Epidermal melanocyte (primary cell): ENCODE results near the gene LRRC75B.
"Not testable (repeated sequence)": the region's sequence is repeated elsewhere in the genome, so short reads cannot be mapped to it uniquely, and the experiment has no call there.

Source experiments
- DNase-seq: peaks from one replicate; pipeline ENCODE4 v3.0.0; 2011; ENCODE audit warnings: low spot score; ENCODE audit not compliant: insufficient read length

Gene LRRC75B, protein sequence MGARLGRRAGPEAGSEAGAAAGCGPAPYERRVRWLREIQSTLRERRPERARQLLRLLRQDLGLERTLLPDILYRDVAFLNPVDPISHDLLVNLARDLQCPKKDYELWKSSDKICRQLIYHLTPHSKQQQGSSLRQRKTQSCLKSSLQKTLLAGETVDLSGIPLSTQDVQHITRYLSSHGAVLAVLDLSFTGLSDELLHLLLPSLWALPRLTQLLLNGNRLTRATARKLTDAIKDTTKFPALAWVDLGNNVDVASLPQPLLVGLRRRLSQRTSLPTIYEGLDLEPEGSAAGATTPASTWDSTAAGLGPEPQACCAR

DNA sequence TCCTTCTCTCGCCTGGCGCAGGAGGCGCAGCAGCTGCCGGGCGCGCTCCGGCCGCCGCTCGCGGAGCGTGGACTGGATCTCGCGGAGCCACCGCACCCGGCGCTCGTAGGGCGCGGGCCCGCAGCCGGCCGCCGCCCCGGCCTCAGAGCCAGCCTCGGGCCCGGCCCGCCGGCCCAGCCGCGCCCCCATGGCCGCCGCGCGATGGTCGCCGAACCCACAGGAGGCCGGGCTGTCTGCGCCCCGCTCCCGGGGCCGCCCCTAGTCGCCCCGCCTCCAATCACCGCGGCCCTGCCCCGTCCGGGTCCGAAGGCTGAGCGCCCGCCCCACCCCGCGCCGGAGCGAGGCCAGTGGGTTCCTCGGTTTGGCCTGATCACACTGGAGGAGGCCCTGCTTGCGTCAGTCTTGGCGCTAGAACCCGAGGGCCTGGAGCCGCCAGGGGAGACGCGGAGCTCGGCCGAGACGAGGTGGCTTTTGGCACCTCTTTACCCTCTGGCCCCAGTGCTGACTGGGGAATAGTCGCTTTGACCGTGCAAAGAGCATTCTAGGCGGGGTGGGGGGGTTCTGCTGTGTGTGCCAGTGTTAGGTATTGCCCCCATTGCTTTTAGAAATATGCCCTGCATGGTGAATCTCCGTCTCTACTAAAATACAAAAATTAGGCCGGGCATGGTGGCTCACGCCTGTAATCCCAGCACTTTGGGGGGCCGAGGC, at the start of gene LRRC75B:
Gene LRRC75B, minus strand, starts transcription at position 223 of the 708 bp plus-strand sequence. Its CDS starts 34 bp downstream, at position 189.
- DNase-seq: peak; percentile 80

DNA sequence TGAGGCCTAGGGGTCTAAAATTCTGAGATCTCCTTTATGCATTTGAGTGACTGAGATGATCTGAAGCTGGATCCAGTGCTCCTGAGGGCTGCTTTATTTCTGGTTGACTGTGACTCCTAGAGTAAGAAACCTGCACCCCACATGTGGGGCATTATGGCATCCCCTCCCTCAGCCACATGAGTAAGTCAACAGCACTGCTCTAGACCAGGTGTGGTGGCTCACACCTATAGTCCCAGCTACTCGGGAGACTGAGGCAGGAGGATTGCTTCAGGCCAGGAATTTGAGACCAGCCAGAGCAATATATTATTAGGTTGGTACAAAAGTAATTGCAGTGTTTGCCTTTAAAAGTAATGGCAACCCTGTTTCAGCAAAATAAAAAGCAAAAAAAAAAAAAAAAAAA, 49.4 kb upstream of the LRRC75B start:
- not testable (repeated sequence) for DNase-seq

DNA sequence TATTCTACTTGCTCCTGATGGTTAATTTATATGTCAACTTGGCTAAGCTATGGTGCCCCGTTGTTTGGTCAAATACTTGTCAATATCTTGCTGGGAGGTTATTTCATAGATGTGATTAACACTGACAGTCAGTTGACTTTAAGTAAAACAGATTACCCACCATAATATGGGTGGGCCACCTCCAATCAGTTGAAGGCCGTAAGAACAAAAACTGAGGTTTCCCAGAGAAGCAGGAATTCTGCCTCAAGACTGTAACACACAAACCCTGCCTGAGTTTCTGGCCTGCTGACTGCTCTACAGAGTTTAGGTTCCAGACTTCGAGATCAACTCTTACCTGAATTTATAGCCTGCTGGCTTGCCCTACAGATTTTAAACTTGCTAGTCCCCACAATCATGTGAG, 43.6 kb upstream of the LRRC75B start:
- DNase-seq: not testable (repeated sequence)

DNA sequence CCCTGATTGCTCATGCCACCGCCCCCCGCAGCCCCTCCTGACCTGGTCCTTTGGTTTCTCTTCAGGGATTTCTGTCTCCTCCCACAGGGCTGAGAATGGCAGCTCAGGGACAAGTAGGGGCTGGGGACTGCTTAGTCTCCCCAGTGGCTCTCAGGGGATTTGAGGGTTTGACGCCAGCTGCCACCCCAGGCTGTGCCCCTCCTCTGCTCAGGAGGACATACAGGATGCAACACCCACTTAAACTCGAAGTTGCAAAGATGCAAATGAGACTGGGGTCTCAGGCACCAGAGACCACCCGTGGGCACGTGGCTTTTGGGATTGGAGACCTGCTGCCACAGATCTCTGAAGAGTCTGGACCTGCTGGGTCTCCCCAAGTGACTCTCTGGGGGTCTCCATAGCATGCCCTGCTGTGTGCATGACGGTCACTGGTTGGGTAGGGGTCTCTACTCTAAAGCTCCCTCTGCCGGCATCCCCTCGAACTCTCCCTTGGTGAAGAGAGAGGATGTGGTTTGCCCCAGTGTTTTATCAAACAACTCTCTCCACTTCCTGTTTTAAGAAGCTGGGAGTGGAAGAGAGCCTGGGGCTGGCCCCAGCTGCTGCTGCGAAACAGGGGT, 42.0 kb upstream of the LRRC75B start:
- not testable (repeated sequence) for DNase-seq

DNA sequence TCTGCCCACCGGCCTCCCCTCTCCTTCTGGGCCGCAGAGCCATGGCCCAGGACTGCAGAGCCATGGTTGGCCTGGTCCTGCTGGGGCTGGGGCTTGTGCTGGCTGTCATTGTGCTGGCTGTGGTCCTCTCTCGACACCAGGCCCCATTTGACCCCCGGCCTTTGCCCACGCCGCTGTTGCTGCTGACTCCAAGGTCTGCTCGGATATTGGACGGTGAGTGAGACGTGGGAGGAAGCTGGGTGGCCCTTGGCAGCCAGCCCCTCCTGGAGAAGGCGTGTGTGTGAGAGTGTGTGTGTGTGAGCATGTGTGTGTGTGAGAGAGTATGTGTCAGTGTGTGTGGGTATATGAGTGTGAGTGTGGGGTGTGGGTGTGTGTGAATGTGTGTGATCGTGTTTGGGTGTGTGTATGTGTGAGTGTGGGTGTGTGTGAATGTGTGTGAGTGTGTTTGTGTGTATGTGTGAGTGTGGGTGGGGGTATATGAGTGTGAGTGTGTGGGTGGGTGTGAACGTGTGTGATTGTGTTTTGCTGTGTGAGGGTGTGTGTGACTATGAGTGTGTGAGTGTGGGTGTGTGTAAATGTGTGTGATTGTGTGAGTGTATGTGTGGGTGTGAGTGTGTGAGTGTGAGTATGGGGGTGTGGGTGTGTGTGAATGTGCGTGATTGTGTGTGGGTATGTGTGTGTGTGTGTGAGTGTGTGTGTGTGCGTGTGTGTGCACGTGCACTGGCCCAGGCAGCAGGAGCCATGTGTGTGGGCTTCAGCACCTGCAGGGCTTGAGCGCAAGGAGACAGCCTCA, 40.6 kb upstream of the LRRC75B start:
- DNase-seq: not testable (repeated sequence)

DNA sequence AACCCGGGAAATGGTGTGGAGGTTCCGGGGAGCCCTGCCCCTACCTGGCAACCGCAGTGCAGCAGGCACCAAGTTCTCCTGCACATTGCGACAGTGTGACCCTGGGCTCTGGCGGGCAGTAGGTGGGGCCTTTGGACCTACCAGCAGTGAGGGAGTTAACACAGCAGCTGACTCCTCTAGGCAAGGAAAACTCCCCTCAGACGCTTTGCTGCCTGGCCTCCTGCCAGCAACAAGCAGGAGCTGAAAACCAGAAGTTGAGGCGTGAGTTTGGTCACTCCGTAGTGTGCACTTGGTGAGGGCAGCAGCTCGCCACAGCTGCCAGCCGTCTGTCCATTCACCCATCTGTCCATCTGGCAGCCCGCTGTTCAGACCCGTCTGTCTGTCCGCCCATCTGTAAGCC, 39.8 kb upstream of the LRRC75B start:
- DNase-seq: not testable (repeated sequence)

DNA sequence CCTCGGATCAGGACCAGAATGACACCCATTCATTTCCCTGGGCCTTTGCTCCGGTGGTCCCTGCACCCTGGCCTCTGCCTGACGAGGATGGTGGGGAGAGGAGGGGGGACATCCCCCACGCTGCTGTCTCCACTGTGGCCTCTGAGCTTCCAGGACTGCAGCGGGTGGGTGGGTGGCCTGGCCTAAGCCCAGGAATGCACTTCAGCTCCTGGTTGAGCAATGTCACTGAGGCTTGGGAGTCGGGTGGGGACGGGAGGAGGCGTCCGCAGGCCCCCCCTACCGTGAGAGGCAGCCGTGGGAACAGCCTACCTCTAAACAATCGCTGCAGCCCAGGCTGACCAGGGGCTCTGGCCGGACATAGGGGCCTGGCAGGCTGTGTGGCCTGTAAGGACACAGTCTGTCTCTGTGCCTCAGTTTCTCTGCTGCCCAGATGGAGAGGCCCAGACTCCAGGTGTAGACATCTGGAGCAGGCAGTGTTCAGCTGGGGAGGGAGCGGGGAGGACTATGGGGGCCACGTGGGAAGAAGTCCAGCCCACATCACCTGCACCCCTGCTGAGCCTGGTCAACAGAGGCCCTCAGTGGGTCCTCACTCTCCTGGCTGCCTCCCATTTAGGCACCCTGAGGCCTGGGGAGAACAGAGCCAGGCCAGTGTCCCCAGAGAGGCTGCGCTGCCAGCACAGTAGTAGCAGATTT, 38.7 kb upstream of the LRRC75B start:
- not testable (repeated sequence) for DNase-seq

DNA sequence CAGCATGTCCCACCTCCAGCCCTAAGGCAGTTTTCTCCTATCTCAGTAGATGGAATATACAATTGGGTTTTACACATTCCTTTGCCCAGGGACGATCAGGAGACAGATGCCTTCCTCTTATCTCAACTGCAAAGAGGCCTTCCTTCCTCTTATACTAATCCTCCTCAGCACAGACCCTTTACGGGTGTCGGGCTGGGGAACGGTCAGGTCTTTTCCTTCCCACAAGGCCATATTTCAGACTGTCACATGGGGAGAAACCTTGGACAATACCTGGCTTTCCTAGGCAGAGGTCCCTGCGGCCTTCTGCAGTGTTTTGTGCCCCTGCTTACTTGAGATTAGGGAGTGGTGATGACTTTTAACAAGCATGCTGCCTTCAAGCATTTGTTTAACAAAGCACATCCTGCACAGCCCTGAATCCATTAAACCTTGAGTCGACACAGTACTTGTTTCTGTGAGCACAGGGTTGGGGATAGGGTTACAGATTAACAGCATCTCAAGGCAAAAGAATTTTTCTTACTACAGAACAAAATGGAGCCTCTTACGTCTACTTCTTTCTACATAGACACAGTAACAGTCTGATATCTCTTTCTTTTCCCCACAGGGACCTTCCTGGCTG, 38.0 kb upstream of the LRRC75B start:
- DNase-seq: not testable (repeated sequence)

DNA sequence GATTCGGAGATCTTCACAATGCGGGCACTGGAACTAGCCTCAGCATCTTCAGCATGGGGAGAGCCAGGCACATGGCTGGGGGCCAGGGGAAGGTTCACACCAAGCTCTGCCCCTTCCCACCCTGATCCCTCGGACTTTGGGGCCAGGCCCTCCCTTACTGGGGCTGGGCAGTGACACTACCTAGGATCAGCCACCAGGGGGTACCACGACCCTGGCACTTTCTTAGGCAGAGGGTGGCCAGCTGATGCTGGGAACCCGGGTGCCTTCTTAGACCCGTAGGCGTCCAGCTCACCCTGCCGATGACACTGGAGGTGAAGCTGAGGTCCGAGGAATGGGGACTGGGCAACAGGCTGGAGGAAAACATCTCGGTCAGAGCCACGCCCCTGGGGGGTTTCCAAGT, 36.2 kb upstream of the LRRC75B start:
- DNase-seq: not testable (repeated sequence)

DNA sequence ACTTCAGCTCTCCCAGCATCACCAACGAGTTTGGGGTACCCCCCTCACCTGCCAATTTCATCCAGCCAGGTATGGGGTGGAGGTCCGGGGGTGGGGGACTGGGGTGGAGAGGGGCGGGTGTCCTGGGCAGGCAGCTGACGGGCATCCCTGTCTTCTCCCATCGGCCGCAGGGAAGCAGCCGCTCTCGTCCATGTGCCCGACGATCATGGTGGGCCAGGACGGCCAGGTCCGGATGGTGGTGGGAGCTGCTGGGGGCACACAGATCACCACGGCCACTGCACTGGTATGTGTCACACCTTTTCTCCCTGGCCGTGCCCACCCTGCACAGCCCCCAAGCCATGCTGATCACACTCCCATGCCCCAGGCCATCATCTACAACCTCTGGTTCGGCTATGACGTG, 35.0 kb upstream of the LRRC75B start:
- not testable (repeated sequence) for DNase-seq

DNA sequence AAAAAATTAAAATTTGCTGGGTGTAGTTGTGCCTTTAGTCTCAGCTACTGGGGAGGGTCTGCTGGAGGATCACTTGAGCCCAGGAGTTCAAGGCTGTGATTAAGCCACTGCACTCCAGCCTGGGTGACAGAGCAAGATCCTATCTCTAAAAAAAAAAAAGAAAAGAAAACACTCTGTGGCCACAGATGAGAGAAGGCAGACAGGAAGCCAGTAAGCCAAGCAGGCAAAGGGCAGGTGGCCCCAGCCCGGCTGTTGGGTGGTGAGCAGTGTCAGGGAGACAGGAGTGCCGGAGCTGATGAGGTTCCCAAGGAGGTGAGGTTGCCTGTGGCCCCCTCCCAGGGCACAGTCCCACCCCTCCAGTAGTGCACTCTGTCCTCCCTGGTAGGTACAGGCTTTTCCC, 29.7 kb upstream of the LRRC75B start:
- not testable (repeated sequence) for DNase-seq

DNA sequence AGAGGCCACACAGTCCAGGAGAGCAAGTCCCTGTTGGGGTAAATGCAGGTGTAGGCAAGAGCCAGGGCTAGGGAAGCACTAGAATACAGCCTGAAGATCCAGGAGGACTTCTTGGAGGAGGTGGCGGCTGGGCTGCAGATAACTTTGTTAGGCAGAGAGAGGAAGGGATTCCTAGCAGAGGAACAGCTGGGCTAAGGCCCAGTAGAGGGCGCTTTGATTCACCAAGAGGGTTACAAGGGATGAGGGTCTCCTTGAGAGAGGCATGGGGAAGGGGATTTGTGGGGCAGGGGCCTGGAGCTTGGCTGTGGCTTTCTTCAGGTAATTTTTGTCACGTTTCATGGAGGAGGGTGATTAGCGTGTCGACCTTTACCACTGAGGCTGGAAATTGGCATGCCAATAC, 28.4 kb upstream of the LRRC75B start:
- not testable (repeated sequence) for DNase-seq

DNA sequence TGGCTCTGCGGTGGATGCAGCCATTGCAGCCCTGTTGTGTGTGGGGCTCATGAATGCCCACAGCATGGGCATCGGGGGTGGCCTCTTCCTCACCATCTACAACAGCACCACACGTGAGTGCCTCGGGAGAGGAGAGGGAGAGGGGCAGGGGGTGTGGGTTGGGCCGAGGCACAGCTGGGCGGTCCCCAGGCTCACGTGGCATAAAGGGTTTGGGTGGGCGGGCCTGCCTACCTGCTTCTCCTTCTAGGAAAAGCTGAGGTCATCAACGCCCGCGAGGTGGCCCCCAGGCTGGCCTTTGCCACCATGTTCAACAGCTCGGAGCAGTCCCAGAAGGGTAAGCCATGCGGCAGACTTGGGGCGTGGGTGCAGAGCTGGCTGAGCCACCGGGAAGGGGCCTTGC, 21.9 kb upstream of the LRRC75B start:
- not testable (repeated sequence) for DNase-seq

DNA sequence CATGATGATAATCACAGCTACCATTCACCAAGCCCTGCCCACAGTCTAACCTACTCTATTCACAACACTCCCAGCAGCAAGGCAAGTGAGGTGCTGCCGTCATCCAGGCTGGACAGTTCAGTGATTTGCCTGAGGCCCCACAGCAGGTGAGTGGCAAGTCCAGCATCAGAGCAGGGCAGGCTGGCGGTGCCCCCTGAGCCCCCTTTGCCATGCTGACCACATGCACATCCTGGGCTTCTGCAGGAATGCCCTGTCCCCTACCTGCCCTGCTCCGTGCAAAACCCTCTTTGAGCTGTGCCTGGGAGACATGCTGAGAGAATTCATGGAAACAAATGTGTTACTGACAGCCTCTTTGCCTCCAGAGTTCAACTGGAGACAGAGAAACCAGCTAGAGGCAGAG, 17.0 kb upstream of the LRRC75B start:
- not testable (repeated sequence) for DNase-seq

DNA sequence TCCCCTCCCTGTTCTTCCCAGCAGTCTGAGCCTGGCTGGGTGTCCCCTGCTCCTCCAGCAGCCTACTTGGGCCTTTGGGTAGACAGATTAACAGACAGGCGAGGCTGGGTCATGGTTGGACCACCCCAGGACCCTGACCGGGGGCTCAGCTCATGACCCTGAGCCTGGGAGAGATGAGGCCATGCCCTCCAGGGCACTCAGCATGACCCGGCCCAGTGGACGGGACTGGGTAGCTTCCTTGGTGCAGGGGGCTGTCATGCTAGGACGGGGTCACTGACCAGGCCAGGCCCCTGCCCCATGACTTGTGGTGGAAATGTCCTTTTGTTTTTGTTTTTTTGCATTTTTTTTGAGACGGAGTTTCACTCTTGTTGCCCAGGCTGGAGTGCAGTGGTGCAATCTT, 15.5 kb upstream of the LRRC75B start:
- DNase-seq: not testable (repeated sequence)

DNA sequence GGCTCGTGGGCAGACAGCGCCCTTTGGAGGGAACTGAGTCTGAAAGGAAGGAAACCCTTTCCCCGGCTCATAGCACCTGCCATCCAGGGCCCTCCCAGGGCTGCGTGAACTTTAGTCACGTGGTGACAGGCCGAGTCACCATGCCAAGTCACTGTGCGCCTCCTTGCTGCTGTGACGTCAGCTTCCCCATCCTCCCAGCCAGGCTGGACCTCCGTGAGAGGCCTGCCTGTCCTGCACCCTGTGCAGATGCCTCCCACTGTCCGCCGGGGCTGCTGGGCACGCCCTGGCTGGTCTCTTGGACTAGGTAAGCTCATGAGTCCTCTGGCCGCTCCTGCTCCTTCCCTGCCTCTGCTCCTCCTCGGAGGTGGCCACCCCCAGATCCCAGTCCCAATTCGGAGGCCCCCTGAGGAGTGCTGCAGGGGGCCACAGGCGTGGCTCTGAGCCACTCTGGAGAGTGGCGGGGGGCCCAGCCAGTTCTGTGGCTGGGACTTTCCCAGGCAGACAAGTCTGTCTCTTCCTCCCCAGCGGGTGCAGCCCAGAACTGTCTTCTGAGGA, 14.6 kb upstream of the LRRC75B start:
- not testable (repeated sequence) for DNase-seq

DNA sequence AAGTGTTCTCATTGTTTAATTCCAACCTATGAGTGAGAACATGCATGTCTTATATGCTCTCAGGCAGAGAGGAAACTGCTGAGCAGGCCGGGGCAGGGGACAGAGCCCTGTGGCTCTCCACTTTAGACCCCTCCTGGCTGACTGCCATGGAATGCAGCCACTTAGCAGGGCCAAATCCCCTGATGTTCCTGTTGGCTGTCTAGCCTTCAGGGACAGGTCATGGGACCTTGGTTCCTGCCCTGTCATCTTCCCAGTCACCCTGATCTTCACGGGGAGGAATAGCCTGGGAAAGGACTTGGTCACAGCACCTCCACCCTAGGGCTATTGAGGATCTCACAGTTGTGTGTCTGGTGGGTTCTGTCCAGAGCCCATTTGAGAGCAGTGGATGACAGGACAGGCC, 13.5 kb upstream of the LRRC75B start:
- DNase-seq: not testable (repeated sequence)

DNA sequence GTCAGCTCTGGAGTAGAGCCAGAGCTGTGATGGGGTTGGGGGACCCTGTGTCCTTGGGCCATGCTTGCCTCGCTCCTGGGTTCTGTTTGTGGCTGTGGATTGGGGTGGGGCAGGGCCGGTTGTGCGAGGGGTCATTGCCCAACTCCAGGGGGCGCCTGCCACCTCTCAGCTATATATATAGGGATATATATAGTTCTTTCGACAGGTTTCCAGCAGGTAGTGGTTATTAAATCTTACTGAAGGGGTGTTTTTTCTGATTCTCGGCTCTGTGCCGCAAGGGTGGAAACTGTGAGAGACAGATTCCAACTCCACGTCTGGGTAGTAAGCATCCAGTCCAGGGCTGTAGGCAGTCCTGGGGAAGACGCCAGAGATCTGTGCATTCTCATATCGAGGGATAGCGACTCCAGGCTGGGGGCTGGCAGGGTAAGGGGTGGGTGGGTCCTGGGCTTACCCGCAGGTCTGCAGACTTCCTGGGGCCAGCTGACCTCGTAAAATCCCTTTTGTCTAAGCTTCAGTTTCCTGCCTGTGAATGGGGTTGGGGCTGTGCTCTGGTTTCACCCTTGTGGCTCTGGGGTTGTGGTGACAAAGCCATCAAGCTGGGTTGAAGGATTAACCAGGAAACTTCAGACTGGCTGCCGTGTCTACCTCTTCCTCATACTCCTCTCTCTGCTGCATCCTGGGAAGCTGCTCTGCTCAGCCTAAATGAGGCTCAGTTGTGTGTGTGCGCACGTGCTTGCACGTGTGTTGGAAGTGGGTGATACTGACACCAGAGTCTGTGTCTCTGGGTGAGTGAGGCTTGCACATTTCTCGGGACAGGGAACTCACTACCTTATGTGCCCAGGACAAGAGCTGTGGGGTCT, 11.1 kb upstream of the LRRC75B start:
- DNase-seq: not testable (repeated sequence)
